ACC112 (cell line): Measurements from ENCODE around the gene C3orf18.

ENCODE experiments used
- H2AFZ ChIP-seq: fragments of 200-600 bp; sonication (generic); one replicate; pipeline ENCODE4 v1.6.0; 2017; ENCODE audit warnings: antibody characterized with exemption, low read length; ENCODE audit not compliant: unreplicated experiment
- H3K27ac ChIP-seq: fragments of 200-600 bp; sonication (generic); 2 replicates; pipeline ENCODE4 v1.5.1; 2014; ENCODE audit warnings: low read depth, mild to moderate bottlenecking, antibody characterized with exemption, low read length, moderate library complexity
- H3K27me3 ChIP-seq: fragments of 200-600 bp; sonication (generic); 2 replicates; pipeline ENCODE4 v1.6.1; 2014; ENCODE audit warnings: mild to moderate bottlenecking, antibody characterized with exemption, low read length, moderate library complexity, mixed read lengths; ENCODE audit not compliant: insufficient read depth
- H3K36me3 ChIP-seq: fragments of 200-600 bp; sonication (generic); 2 replicates; pipeline ENCODE4 v1.6.1; 2016; ENCODE audit warnings: mild to moderate bottlenecking, antibody characterized with exemption, low read length, moderate library complexity, mixed read lengths; ENCODE audit not compliant: insufficient read depth
- H3K4me1 ChIP-seq: fragments of 200-600 bp; sonication (generic); one replicate; pipeline ENCODE4 v1.6.1; 2016; ENCODE audit warnings: low read length, mixed read lengths; ENCODE audit not compliant: insufficient read depth, unreplicated experiment, control insufficient read depth
- H3K4me3 ChIP-seq: fragments of 200-600 bp; sonication (generic); 2 replicates; pipeline ENCODE4 v1.5.1; 2014; ENCODE audit warnings: mild to moderate bottlenecking, low read depth, low read length
- H3K79me2 ChIP-seq: fragments of 200-600 bp; sonication (generic); one replicate; pipeline ENCODE4 v1.6.0; 2016; ENCODE audit warnings: low read length; ENCODE audit not compliant: control insufficient read depth, unreplicated experiment, insufficient read depth

Gene C3orf18

DNA sequence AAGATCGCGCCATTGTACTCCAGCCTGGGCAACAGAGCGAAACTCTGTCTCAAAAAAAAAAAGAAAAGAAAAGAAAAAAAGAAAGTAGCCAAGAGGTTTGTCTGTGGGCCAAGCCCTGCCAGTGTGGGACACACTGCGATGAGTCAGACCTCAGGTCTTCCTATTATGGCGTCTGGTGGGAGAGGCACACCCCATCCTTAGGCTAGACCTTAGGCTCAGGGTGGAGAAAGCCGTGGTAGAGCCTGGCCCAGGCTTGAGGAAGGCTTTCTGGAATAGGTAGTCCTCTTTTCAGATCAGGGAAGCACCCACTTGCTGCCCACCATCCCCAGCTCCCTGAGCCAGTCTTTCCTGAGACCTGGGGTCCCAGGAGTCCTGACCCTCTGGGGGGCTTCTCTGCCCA is 7.8 kb upstream of the C3orf18 start:
- no peaks in the 10 kb centered on the region for H3K79me2 ChIP-seq
- no peaks in the 10 kb centered on the region for H3K36me3 ChIP-seq
- H3K4me3 ChIP-seq, result no peak overlapping the region
- no peak overlapping the region for H3K27ac ChIP-seq
- no peak overlapping the region for H2AFZ ChIP-seq
- H3K27me3 ChIP-seq, result no peaks in the 10 kb centered on the region
- H3K4me1 ChIP-seq, result peaks cover 3% of the 10 kb centered on the region

DNA sequence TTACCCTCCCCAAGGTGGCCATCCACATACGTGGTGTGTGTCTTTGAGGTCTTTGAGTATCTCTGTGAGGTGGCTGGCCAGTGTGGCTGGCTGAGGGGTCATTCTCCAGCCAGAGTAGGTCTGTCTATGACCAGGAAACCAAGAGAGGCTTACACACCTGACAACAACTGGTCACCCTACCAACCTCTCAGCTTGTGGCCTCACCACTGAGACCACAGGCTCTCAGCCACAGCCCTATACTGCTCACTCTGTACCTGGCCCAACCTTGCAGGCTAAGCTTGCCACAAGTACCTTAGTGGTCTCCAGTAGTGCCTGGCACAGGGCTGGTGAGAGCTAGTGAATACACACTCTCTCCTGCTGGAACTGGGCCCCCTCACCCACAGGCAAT is 6.9 kb upstream of the C3orf18 start:
- Histone ChIP-seq H3K27ac (no peak overlapping the region), H3K4me1 (peaks cover 7% of the 10 kb centered on the region), H3K79me2 (peaks cover 6% of the 10 kb centered on the region), H3K27me3 (no peaks in the 10 kb centered on the region), H2AFZ (no peak overlapping the region), H3K4me3 (no peak overlapping the region), H3K36me3 (no peaks in the 10 kb centered on the region)

DNA sequence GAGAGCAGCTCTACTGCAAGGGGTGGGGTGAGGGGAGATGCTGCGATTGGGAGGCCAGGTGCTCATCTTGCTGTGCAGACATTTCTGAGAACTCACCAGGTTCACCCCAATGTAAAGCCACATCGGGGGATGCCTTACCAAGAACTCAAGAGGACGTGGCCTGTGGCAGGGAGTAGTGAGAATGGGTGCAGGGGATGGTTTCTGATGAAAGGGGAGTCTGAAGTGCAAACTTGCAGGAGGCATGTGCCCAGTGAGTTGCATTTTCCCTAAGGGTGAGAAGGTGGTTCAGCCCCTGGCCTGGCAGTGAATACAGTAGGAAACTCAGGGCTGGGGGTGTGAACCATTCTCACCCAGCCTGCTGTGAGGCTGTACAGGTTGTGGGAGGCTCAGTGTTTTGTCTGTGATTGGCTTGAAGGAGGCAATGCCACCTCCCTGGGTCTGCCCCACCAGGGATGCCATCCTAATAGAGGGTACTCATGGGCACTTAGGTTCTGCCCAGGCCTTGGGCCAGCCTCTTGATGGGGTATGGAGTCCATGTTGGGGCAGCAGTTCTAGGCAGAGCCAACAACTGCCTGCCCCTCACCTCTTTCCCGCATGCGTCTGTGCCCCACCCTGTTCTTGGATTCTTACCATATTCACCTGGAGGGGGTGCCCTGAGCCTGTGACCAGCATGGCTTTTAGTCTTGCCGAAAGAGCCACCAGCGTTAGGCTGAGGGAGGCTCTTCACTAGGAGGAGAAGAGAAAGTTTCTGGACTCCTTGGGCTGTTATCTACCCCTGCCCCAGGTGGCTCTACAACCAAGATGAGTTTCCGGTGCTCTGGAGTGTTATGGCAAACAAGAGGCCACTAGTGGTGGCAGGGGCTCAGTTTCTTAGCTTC is 6.3 kb upstream of the C3orf18 start:
- no peak overlapping the region for H3K4me3 ChIP-seq

DNA sequence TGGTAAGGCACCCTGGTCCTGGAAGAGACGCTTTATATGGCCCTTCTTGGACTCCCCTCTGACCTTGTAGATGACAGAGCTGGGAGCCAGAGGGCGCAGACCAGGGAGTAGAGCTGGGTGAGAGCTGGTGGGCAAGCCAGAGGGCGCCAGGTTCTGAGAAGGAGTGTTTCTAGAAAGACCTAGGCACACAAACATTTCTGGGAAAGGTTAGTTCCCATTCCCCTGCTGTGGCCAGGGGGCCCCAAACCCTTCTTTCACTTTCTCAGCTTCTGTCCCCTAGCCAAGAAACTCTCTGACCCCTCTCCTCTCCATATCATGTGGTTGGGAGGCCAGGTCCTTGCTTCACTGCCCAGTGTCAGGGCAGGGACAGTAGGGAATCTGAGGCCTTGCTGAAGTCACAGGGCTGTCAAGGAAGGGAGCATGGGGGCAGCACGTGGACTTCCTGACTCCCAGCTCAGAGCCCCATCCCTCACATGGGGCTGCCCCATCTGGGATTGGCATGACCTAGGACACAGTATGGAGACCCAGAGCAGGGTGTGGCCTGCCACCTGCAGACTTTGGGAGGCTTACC is 5.3 kb upstream of the C3orf18 start:
- Histone ChIP-seq H3K27me3 (no peaks in the 10 kb centered on the region), H3K4me3 (no peak overlapping the region), H3K36me3 (no peaks in the 10 kb centered on the region), H3K27ac (no peak overlapping the region), H3K79me2 (peaks cover 6% of the 10 kb centered on the region), H3K4me1 (peaks cover 10% of the 10 kb centered on the region), H2AFZ (no peak overlapping the region)

More for the DNA sequence above, 6.3 kb upstream of the C3orf18 start:
- no peaks in the 10 kb centered on the region for H3K36me3 ChIP-seq
- no peak overlapping the region for H2AFZ ChIP-seq
- H3K27me3 ChIP-seq, result no peaks in the 10 kb centered on the region
- no peak overlapping the region for H3K27ac ChIP-seq
- peaks cover 7% of the 10 kb centered on the region for H3K4me1 ChIP-seq
- H3K79me2 ChIP-seq, result peaks cover 6% of the 10 kb centered on the region

DNA sequence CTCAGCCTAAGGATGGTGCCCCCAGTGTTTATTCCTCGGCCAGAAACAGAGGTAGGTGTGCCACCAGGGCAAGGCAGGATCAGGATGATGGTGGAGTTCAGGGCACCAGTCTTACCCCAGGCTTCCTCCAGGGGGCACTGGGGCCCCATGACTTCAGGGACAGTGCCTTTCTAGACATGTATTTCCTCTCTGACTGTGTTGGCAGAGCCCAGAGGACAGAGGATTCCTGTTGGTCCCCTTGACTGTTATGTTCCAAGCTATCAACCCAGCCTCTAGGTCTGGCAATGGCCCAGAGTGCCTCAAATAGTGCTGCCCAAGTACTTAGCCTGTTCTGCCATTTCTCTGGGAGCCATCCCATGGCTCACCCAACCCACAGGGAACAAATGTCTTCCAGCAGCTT is 4.6 kb upstream of the C3orf18 start:
- H3K27me3 ChIP-seq, result no peaks in the 10 kb centered on the region
- no peak overlapping the region for H2AFZ ChIP-seq
- H3K27ac ChIP-seq, result no peak overlapping the region
- H3K4me3 ChIP-seq, result no peak overlapping the region
- H3K79me2 ChIP-seq, result peaks cover 6% of the 10 kb centered on the region
- H3K36me3 ChIP-seq, result no peaks in the 10 kb centered on the region
- peaks cover 12% of the 10 kb centered on the region for H3K4me1 ChIP-seq

DNA sequence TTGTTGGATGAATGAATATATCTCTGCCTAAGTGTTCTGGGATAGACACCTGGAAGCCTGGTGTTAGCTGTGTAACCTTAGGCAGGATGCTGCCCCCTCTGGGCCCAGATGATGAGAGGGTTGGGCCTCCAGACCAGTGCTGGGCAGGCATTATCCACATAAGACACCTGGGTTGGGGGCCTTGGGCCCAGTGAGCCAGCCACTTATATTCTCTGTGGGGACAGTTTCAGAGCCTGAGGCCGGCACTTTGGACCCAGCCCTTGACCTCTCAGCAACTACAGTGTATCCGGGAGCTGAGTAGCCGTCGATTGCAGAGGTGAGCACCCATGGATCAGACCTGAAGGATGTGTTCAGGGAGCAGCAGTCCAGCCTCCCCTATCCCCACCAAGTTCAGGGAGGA is 3.9 kb upstream of the C3orf18 start:
- Histone ChIP-seq H3K27me3 (no peaks in the 10 kb centered on the region), H3K79me2 (peaks cover 6% of the 10 kb centered on the region), H3K27ac (no peak overlapping the region), H2AFZ (no peak overlapping the region), H3K4me3 (no peak overlapping the region), H3K4me1 (peaks cover 19% of the 10 kb centered on the region), H3K36me3 (no peaks in the 10 kb centered on the region)

DNA sequence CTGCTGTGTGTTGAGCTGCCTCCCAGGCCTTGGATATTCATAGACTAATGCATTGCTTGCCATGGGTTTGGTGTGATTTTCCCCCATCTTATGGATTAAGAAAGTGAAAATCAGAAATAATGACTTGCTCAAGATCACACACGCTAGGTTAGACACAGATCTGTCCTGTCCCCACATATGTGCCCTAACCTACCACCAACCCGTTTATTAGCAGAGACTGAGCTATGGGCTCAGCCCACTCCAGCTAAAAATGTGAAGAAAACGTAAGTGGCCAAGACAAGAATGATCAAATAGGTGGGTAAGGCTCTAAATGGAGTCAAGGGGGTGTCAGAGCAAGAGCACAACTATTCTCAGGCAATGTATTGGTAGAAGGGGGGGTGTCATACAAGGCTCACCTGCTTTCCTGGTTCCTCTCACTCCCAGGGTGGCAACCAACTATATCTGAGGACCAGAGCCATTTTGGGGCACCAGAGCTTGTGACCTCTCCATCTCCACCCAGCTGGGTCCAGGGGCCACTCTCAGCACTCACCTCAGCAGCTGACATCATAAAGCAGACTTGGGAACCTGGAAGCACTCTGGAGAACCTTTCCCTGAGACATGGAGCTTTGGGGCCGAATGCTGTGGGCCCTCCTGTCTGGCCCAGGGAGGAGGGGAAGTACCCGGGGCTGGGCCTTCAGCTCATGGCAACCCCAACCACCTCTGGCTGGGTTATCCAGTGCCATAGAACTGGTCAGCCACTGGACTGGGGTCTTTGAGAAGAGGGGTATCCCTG is 3.1 kb upstream of the C3orf18 start:
- Histone ChIP-seq H3K4me1 (peaks cover 19% of the 10 kb centered on the region), H3K27me3 (no peaks in the 10 kb centered on the region), H2AFZ (no peak overlapping the region), H3K36me3 (no peaks in the 10 kb centered on the region), H3K4me3 (peak overlapping the region; percentile 88), H3K27ac (no peak overlapping the region), H3K79me2 (peaks cover 6% of the 10 kb centered on the region)

DNA sequence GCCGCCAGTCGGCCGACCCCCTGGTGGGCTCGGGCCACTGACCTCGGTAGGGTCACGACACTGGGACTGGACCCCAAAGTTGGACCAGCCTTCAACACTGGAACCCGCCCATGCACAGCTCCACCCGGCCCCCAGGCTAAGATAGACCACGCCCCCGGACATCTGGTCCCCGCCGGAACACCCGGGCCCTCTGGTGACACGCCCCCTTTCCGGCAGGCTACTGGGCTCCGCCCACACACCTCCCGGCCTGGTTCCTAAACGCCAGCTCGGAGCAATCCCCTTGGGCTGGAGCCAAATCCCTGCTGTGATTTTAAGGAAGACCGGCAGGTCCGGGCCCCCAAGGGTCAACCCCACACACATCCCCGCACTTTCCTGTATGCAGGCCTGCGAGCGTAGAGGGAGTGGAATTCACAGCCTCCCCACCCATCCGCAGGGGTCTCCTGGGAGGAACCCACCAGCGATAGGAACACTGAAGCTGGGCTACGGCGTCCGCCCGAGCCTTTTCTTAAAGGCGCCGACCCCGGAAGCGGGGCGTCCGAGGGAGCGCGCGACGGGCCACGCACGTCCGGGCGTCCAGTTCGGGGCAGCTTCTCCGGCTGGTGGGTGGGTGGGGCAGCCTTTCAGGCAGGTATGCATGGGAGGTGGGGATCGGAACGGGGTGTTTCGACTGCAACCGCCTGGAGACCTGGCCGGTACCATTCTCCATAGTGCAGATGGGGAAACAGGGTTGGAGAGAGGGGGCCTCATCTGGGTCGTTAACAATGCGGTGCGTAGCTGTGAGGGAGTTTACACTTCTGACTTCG is 1.6 kb upstream of the C3orf18 start, which contains the start of gene HEMK1:
HEMK1 (plus strand) TSS at position 576 of the 803 bp plus-strand sequence. CDS start 1,583 bp downstream, outside the sequence.
- Histone ChIP-seq H3K4me1 (peaks cover 19% of the 10 kb centered on the region), H3K4me3 (peak within 1 kb of the TSS; percentile 88), H3K27me3 (no peaks in the 10 kb centered on the region), H3K27ac (peak within 1 kb of the TSS; percentile 43), H3K36me3 (no peaks in the 10 kb centered on the region), H2AFZ (peak within 1 kb of the TSS; percentile 11), H3K79me2 (peaks cover 6% of the 10 kb centered on the region)

DNA sequence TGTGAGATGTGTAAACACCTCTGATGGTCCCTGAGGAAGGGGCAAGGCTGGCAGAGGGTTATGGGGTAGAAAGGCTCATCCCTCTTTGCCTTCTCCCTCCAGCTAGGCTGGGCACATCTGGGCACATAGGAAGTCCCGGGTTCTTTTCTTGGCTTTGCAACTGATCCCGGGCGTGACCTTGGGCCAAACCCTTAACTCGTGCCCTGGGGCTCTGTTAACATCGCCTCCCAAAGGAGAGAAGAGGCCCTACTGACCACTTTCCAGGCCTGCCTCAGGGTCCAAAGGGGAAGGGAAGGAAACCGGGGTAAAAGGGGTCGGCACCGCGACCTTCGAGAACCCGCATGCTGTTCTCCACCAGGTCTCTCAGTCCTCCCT is 549 bp downstream of the C3orf18 start:
- H3K4me1 ChIP-seq, result peaks cover 19% of the 10 kb centered on the region
- no peaks in the 10 kb centered on the region for H3K27me3 ChIP-seq
- H3K27ac ChIP-seq, result no peak overlapping the region
- peak overlapping the region; percentile 92 for H2AFZ ChIP-seq
- H3K4me3 ChIP-seq, result peak overlapping the region; percentile 76
- peaks cover 6% of the 10 kb centered on the region for H3K79me2 ChIP-seq
- H3K36me3 ChIP-seq, result no peaks in the 10 kb centered on the region

DNA sequence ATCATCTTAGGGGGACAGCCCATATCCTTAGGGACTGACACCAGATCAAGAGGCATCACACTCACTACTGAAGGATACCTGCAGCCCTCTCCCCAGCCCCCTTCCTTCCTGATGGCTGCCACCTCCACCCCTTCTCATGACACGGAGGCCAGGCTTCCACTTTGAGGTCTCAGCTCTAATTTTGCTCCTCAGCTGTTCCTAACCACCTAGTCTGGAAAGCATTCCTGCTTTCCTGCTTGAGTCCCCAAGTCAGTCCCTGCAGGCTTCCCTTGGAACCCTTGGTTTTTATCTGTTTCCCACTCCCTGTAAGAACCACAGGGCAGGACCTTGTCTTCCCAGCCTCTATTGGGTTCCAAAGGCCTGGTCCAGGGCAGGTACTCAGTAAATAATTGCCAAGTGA is 3.2 kb downstream of the C3orf18 start:
- H3K27ac ChIP-seq, result no peak overlapping the region
- peaks cover 13% of the 10 kb centered on the region for H3K4me1 ChIP-seq
- H3K36me3 ChIP-seq, result no peaks in the 10 kb centered on the region
- H3K79me2 ChIP-seq, result no peaks in the 10 kb centered on the region
- no peak overlapping the region for H3K4me3 ChIP-seq
- H3K27me3 ChIP-seq, result no peaks in the 10 kb centered on the region
- no peak overlapping the region for H2AFZ ChIP-seq
